Tibial artery (tissue), 4 donors: Measurements from ENCODE around the gene ADSL.

Source experiments
- DNase-seq, 2 donors: peaks; one replicate each; pipeline ENCODE4 v3.0.0-alpha.2; 2019
- H3K27ac ChIP-seq, 2 donors: fragments of 200-600 bp; sonication (generic) in 1 of 2; 1 replicate in 1 of 2; 2 replicates in 1 of 2; pipeline ENCODE4 v1.5.1; 2018 to 2019; ENCODE audit warnings: mild to moderate bottlenecking in 1 of 2
- H3K27me3 ChIP-seq, 2 donors: fragments of 200-600 bp; sonication (generic) in 1 of 2; one replicate each; pipeline versions ENCODE4 v1.5.1 to v1.6.0; 2016 to 2019
- H3K36me3 ChIP-seq, 3 donors: fragments of 200-600 bp; sonication (generic) in 2 of 3; one replicate each; pipeline ENCODE4 v1.5.1; 2016 to 2019; ENCODE audit warnings: mild to moderate bottlenecking in 2 of 3
- H3K4me1 ChIP-seq, 4 donors: fragments of 200-600 bp; sonication (generic) in 2 of 4; 1 replicate in 3 of 4; 2 replicates in 1 of 4; pipeline ENCODE4 v1.5.1; 2016 to 2019
- H3K4me3 ChIP-seq, 2 donors: fragments of 200-600 bp; sonication (generic) in 1 of 2; 1 replicate in 1 of 2; 2 replicates in 1 of 2; pipeline ENCODE4 v1.5.1; 2018 to 2019; ENCODE audit warnings: mild to moderate bottlenecking in 2 of 2
- H3K9me3 ChIP-seq, 3 donors: fragments of 200-600 bp; sonication (generic) in 1 of 3; one replicate each; pipeline ENCODE4 v1.5.1; 2016 to 2019
- CTCF ChIP-seq, 2 experiments: fragments of 200-600 bp in 1 of 2; fragments of 450-650 bp in 1 of 2; IDR thresholded peaks; one replicate each; pipeline ENCODE4 v1.5.1; 2017 to 2019; ENCODE audit warnings: antibody characterized with exemption in 2 of 2, mild to moderate bottlenecking in 1 of 2, moderate library complexity in 1 of 2
- intact Hi-C: fragments of 100-400 bp; cut with DNase I; formaldehyde crosslinking; loops from one replicate; pipeline ENCODE4 v1.15.0; 2023; ENCODE audit warnings: low total_unique reads

ADSL gene

GRCh38 chr22:40411506-40411861, 65.2 kb downstream of the ADSL start:
- no peaks in the 10 kb centered on the region for H3K27me3 ChIP-seq

GRCh38 chr22:40412441-40412840, 66.1 kb downstream of the ADSL start:
- Histone ChIP-seq H3K27me3 (no peaks in the 10 kb centered on the region), H3K9me3 (no peaks in the 10 kb centered on the region), H3K27ac (no peak overlapping the region), H3K36me3 (peaks cover 44 to 80% (median 65%) of the 10 kb centered on the region in 3 donors), H3K4me3 (no peak overlapping the region), H3K4me1 (peaks cover 0 to 3% (median 0%) of the 10 kb centered on the region in 4 donors)
- intact Hi-C loops: no loop called here
- no peak for DNase-seq
- no peak for TF ChIP-seq CTCF (IDR thresholded peaks at IDR 0.05)

More at GRCh38 chr22:40411506-40411861, 65.2 kb downstream of the ADSL start:
- no peak for TF ChIP-seq CTCF (IDR thresholded peaks at IDR 0.05)
- Histone ChIP-seq H3K36me3 (peaks cover 43 to 80% (median 65%) of the 10 kb centered on the region in 3 donors), H3K9me3 (no peaks in the 10 kb centered on the region), H3K4me1 (peaks cover 0 to 3% (median 0%) of the 10 kb centered on the region in 4 donors), H3K27ac (no peak overlapping the region), H3K4me3 (no peak overlapping the region)
- peak in 1 of 2 donors; percentile 60 for DNase-seq
- intact Hi-C loops: no loop called here

- DNase-seq: peak in 1 of 2 donors; percentile 42
- no peak for TF ChIP-seq CTCF (IDR thresholded peaks at IDR 0.05)
- intact Hi-C loops: no loop called here
- no peaks in the 10 kb centered on the region for H3K9me3 ChIP-seq
- H3K4me3 ChIP-seq: no peak overlapping the region
- H3K27me3 ChIP-seq: no peaks in the 10 kb centered on the region
- peaks cover 48 to 80% (median 65%) of the 10 kb centered on the region in 3 donors for H3K36me3 ChIP-seq
- peaks cover 0 to 3% (median 0%) of the 10 kb centered on the region in 4 donors for H3K4me1 ChIP-seq
- H3K27ac ChIP-seq: no peak overlapping the region
These were observed 67.6 kb downstream of the ADSL start for GRCh38 chr22:40413873-40414272.

- peak in 1 of 2 donors; percentile 7 for DNase-seq
- no peak for TF ChIP-seq CTCF (IDR thresholded peaks at IDR 0.05)
- Histone ChIP-seq H3K4me1 (peaks cover 0 to 3% (median 0%) of the 10 kb centered on the region in 4 donors), H3K9me3 (no peaks in the 10 kb centered on the region), H3K36me3 (peaks cover 51 to 80% (median 65%) of the 10 kb centered on the region in 3 donors), H3K27ac (no peak overlapping the region), H3K27me3 (no peaks in the 10 kb centered on the region), H3K4me3 (no peak overlapping the region)
- intact Hi-C loops: no loop called here
These were observed 68.0 kb downstream of the ADSL start for GRCh38 chr22:40414311-40414710.

- no peak for TF ChIP-seq CTCF (IDR thresholded peaks at IDR 0.05)
- Histone ChIP-seq H3K27me3 (no peaks in the 10 kb centered on the region), H3K4me1 (peaks cover 0 to 3% (median 0%) of the 10 kb centered on the region in 4 donors), H3K36me3 (peaks cover 51 to 80% (median 65%) of the 10 kb centered on the region in 3 donors), H3K9me3 (no peaks in the 10 kb centered on the region), H3K4me3 (no peak overlapping the region), H3K27ac (no peak overlapping the region)
- peak in 1 of 2 donors; percentile 48 for DNase-seq
- intact Hi-C loops: no loop called here
These were observed 68.7 kb downstream of the ADSL start for GRCh38 chr22:40414838-40415505.
